Suppressor macrophage treated with lipopolysaccharide for 1 hour (primary cell): Measurements from ENCODE around the gene HCRTR1.

Experiments used
- DNase-seq, 3 donors: peaks; one replicate each; pipeline ENCODE4 v3.0.0-alpha.2; 2020 to 2022

The HCRTR1 gene

GRCh38 chr1:31617218-31617915, at the start of gene HCRTR1:
Gene HCRTR1 (plus strand): TSS chr1:31617689. CDS start chr1:31619193, 1,504 bp downstream.
- no peak for DNase-seq

GRCh38 chr1:31567956-31568570, 49.4 kb upstream of the HCRTR1 start:
- DNase-seq: no peak

- no peak for DNase-seq
Observed at GRCh38 chr1:31568895-31569595, 48.4 kb upstream of the HCRTR1 start.

GRCh38 chr1:31569596-31570173, 47.8 kb upstream of the HCRTR1 start:
- DNase-seq: no peak

- no peak for DNase-seq
Observed at GRCh38 chr1:31570228-31570627, 47.3 kb upstream of the HCRTR1 start.

- DNase-seq: no peak
Observed at GRCh38 chr1:31570906-31571305, 46.6 kb upstream of the HCRTR1 start.

- peak in 1 of 3 donors; percentile 20 for DNase-seq
Observed at GRCh38 chr1:31571340-31572295, 45.9 kb upstream of the HCRTR1 start.

- DNase-seq: peak; percentile 77 to 83 (median 80)
Observed at GRCh38 chr1:31572323-31573104, 45.0 kb upstream of the HCRTR1 start.

GRCh38 chr1:31573261-31573660, 44.2 kb upstream of the HCRTR1 start:
- DNase-seq: no peak

GRCh38 chr1:31574749-31575368, 42.6 kb upstream of the HCRTR1 start:
- no peak for DNase-seq

GRCh38 chr1:31575369-31576140, 41.9 kb upstream of the HCRTR1 start:
- DNase-seq: no peak

- peak in 2 of 3 donors; percentile 29 to 50 for DNase-seq
Observed at GRCh38 chr1:31576201-31576669, 41.3 kb upstream of the HCRTR1 start, which contains the start of gene TINAGL1. Gene TINAGL1 (plus strand): TSS chr1:31576515. CDS start chr1:31577149, 634 bp downstream.

GRCh38 chr1:31576743-31577455, 40.6 kb upstream of the HCRTR1 start:
- DNase-seq: no peak

- no peak for DNase-seq
Observed at GRCh38 chr1:31577515-31578192, 39.8 kb upstream of the HCRTR1 start.

- no peak for DNase-seq
Observed at GRCh38 chr1:31579374-31579773, 38.1 kb upstream of the HCRTR1 start.

GRCh38 chr1:31580513-31580870, 37.0 kb upstream of the HCRTR1 start:
- DNase-seq: no peak

- DNase-seq: no peak
Observed at GRCh38 chr1:31580891-31581603, 36.4 kb upstream of the HCRTR1 start.
